Pons (tissue), 1 donor: ENCODE results near the gene CACNG4.

Source experiments
- DNase-seq: peaks from one replicate; pipeline ENCODE4 v3.0.0-alpha.2; 2016; ENCODE audit warnings: low spot score

CACNG4 gene

DNA sequence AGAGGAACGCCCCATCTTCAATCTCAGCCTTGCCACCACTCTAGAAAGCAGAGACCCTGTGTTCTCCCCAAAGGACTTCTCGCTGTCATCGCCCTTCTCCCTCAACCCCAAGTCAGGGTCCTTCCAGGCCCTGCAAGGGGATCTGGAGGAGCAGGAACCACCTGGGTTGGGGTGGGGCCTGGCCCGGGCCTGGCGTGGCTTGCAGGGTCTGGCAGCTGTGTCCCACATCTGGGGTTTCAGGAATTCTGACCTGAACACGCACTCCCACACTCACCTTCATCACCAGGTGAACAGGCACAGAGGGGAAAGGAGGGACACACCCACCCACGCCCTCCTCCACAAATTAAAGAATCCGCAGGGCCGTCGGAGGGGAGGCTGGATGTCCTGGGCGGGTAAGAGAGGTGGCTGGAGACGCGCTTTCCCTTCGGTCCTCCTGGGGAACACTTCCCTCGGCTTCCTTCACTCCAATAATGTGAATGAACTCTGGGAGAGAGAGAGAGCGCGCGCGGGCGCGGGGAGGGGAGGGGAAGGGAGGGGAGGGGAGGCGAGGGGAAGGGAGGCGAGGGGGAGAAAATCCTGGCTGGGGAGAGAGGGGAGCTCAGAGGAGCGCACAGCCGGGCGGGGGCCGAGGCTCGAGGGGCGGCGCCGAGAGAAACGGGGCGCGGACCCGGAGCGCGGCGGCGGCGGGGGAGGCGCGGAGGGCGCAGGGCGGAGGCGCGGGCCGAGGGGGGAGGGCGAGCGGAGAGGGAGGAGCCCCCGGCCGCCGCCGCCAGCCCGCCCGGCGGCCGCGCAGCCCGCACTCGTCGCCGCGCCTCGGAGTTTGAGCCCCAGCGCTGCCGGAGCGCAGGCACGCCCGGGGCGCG is at the start of gene CACNG4:
Gene CACNG4, plus strand, starts transcription at position 799 of the 863 bp plus-strand sequence. CDS start 205 bp downstream, outside the sequence.
- DNase-seq: no peak

DNA sequence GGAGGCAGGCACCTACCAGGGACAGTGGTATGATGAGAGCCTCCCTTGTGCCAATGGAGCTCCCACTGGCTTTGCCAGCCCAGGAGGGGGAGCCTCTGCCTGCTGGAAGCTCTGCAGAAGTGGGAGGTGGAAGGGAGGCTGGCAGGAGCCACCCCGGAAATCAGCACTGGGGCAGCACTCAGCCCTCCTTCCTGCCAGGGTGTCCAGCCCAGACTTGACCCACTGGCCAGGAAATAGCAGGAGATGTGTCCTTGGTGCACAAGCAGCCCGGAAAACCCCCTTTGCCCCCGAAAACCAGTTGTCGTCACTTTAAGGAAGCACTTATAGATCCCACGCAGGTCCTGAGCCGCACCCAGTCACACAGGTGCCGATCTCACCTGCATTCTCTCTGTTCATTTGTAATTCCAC is 49.3 kb upstream of the CACNG4 start:
- DNase-seq: no peak

- no peak for DNase-seq
Measured at GRCh38 chr17:66915792-66916191, 48.7 kb upstream of the CACNG4 start.

GRCh38 chr17:66916946-66917345 is 47.6 kb upstream of the CACNG4 start:
- no peak for DNase-seq

DNA sequence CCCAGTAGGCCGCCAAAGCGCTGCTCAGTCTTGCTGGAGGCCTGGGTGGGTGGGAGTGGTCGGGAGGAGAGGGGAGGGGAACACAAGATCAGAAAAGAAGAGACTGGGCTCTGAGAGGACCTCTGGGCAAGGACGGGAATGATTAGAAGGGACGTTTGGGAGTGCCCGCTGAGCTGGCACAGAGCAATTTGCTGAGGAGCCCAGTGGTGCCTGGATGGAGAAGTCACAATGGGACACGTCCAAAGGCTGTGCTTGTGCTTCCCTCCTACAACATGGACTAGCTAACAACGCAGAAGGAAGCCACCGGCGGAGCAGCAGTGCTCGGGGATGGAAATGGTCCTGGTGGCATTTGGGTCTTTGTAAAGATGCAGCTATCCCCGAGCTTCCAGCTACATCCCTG is 45.6 kb upstream of the CACNG4 start:
- no peak for DNase-seq

- no peak for DNase-seq
Measured at GRCh38 chr17:66920435-66920834, 44.1 kb upstream of the CACNG4 start.

GRCh38 chr17:66920950-66921349 is 43.6 kb upstream of the CACNG4 start:
- no peak for DNase-seq

DNA sequence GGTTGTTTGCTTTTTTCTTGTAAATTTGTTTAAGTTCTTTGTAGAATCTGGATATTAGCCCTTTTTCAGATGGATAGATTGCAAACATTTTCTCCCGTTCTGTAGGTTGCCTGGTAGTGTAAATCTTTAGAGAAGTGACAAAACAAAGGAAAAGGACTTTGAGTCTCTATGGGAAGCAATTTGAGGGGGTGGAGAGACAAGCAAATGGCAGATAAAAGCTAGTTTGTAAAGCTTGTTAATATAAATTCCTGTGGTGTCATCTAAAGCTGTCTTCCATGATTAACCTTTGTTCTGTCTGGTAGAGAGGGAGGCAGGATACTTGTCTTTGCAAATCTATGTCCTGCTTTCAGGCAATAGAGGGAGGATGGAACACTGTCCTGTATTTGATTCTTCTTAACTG is 40.6 kb upstream of the CACNG4 start:
- DNase-seq: no peak

GRCh38 chr17:66925811-66926500 is 38.6 kb upstream of the CACNG4 start:
- no peak for DNase-seq

- no peak for DNase-seq
Measured at GRCh38 chr17:66928949-66929348, 35.6 kb upstream of the CACNG4 start.

GRCh38 chr17:66929591-66929990 is 34.9 kb upstream of the CACNG4 start:
- no peak for DNase-seq

- DNase-seq: no peak
Measured at GRCh38 chr17:66930933-66931332, 33.6 kb upstream of the CACNG4 start.

DNA sequence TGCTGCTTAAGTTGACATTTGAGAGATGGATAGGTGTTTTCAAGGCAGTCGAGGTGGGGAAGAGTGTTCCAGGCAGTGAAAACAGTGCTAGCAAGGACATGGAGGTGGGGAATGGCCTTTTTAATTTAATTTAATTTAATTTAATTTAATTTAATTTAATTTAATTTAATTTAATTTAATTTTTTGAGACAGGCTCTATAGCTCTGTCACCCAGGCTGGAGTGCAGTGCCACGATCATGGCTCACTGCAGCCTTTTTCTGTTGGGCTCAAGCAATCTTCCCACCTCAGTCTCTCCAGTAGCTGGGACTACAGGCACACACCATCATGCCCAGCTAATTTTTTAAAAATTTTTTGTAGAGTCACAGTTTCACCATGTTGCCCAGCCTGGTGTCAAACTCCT is 32.2 kb upstream of the CACNG4 start:
- no peak for DNase-seq

- DNase-seq: no peak
Measured at GRCh38 chr17:66934040-66934439, 30.5 kb upstream of the CACNG4 start.

DNA sequence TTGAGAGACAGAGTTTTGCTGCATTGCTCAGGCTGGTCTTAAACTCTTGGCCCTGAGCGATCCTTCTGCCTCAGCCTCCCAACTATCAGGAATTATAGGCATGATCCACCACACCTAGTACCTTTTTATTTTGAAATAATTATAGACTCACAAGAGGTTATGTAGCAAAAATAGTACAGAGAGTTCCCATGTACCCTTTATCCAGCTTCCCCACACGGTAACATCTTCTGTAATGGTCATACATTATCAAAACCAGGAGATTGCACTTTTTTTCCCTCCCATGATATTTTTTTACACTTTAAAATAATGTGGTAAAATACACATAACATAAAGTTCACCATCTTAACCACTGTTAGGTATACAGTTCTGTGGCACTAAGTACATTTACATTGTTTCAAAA is 28.8 kb upstream of the CACNG4 start:
- DNase-seq: no peak

GRCh38 chr17:66938656-66939055 is 25.9 kb upstream of the CACNG4 start:
- DNase-seq: no peak

GRCh38 chr17:66939461-66940114 is 24.9 kb upstream of the CACNG4 start:
- DNase-seq: no peak

- no peak for DNase-seq
Measured at GRCh38 chr17:66941249-66941648, 23.3 kb upstream of the CACNG4 start.

DNA sequence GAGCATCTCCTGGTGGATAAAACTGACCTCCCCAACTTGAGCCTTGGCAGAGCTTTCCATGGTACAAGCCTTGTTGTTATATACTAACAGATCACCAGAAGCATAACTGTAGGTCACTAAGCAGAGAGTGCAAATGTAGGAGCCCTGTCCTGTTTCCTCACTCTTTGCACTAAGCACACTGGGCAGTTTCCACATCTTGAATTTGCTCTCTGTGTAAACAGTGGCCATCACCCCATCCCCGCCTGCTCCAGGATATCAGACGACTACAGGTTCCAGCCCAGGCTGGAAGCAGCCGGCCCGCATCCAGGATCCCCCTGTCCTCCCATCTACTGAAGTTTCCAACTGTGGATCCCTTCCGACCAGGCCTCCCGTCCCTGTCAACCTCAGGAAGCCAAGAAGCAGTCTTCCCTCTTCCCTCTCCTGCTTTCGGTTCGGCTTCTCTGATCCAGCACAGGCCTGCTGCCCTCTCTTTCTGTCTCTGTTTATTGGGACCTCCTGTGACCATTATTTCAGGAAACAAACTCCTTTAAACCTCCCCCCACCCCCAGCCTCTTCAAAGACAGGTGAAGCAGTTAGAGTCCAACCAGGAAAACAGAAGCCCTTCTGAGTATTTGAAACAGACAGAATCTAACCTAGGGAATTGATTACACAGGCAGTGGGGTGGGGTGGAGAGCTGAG is 22.6 kb upstream of the CACNG4 start:
- no peak for DNase-seq

- DNase-seq: no peak
Measured at GRCh38 chr17:66942451-66943264, 21.8 kb upstream of the CACNG4 start.

DNA sequence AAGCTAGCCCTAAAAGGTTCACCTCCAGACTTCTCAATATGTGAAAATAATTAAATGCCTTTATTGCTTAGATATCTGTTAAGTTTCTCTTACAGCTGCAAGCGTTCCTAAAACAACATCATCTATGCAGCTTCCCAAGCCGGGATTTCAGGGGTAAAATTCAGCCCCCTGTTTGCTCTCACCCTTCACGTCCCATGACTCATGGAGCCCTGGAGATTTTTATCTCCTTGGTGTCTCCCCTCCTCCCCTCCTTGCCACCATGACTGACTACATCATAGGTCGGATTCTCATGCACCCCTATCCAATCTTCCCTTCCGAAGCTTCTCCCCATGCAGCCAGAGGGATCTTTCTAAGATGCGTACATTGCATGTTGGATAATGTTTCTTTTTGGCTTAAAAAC is 21.0 kb upstream of the CACNG4 start:
- no peak for DNase-seq
